Measurements from ENCODE around the gene TTC34.

GRCh38 chr1:2640626-2641025 lies 160.9 kb downstream of the TTC34 start:
- no peak for TF ChIP-seq POLR2A (IDR thresholded peaks at IDR 0.05)
- TF ChIP-seq CTCF (IDR thresholded peaks at IDR 0.05), result no peak
